Measurements from ENCODE around the gene PSMB7. TPM values are rescaled to one million over a fixed set of nuclear protein-coding genes. Genes with fewer than 3 reads are reported as not detected.

Gene PSMB7
- total and polyA plus RNA-seq, 4 donors = 86.1 to 194 (median 149) TPM

- Histone ChIP-seq H3K27me3 (ENCODE audit: control insufficient read depth in 3 of 3, insufficient read depth in 3 of 3, low read length in 2 of 3) (no peaks in the 10 kb centered on the region), H3K9me3 (ENCODE audit: control insufficient read depth in 4 of 4, insufficient read depth in 3 of 4, low read length in 3 of 4) (peaks cover 0 to 8% (median 0%) of the 10 kb centered on the region in 4 donors), H3K4me1 (ENCODE audit: control insufficient read depth in 5 of 5, insufficient read depth in 5 of 5, low read length in 5 of 5) (no peaks in the 10 kb centered on the region), H3K9ac (ENCODE audit: insufficient read depth in 1 of 2, low read length in 2 of 2) (no peak overlapping the region), H3K4me3 (no peak overlapping the region), H3K27ac (ENCODE audit: low read depth in 1 of 2, low read length in 1 of 2) (no peak overlapping the region), H3K36me3 (ENCODE audit: control insufficient read depth in 4 of 4, insufficient read depth in 4 of 4, low read length in 4 of 4) (no peaks in the 10 kb centered on the region)
- 80 to 86% methylated on average over 3 of the region's 3 CpGs for WGBS, 2 donors
- ATAC-seq (ENCODE audit: insufficient read depth, low FRiP score) (no peak), DNase-seq (no peak)
- TF ChIP-seq CTCF (IDR thresholded peaks at IDR 0.05; ENCODE audit: control extremely low read depth, extremely low read depth) = no peak
Measured at GRCh38 chr9:124442826-124443225, 27.6 kb upstream of the PSMB7 start.

GRCh38 chr9:124442379-124442778 is 27.1 kb upstream of the PSMB7 start:
- H3K27ac ChIP-seq (ENCODE audit: low read depth in 1 of 2, low read length in 1 of 2) = no peak overlapping the region

GRCh38 chr9:124441291-124441690 is 26.0 kb upstream of the PSMB7 start:
- no peaks in the 10 kb centered on the region for H3K4me1 ChIP-seq (ENCODE audit: control insufficient read depth in 5 of 5, insufficient read depth in 5 of 5, low read length in 5 of 5)
- no peak for ATAC-seq (ENCODE audit: insufficient read depth, low FRiP score)
- no peak for TF ChIP-seq CTCF (IDR thresholded peaks at IDR 0.05; ENCODE audit: control extremely low read depth, extremely low read depth)
- H3K9me3 ChIP-seq (ENCODE audit: control insufficient read depth in 4 of 4, insufficient read depth in 3 of 4, low read length in 3 of 4) = peaks cover 0 to 8% (median 0%) of the 10 kb centered on the region in 4 donors
- no peaks in the 10 kb centered on the region for H3K36me3 ChIP-seq (ENCODE audit: control insufficient read depth in 4 of 4, insufficient read depth in 4 of 4, low read length in 4 of 4)
- no peak overlapping the region for H3K9ac ChIP-seq (ENCODE audit: insufficient read depth in 1 of 2, low read length in 2 of 2)
- no peaks in the 10 kb centered on the region for H3K27me3 ChIP-seq (ENCODE audit: control insufficient read depth in 3 of 3, insufficient read depth in 3 of 3, low read length in 2 of 3)
- H3K27ac ChIP-seq (ENCODE audit: low read depth in 1 of 2, low read length in 1 of 2) = no peak overlapping the region
- DNase-seq = no peak
- H3K4me3 ChIP-seq = no peak overlapping the region
- 35 to 56% methylated on average over 16 of the region's 16 CpGs for WGBS, 2 donors

More at GRCh38 chr9:124442379-124442778, 27.1 kb upstream of the PSMB7 start:
- H3K9ac ChIP-seq (ENCODE audit: insufficient read depth in 1 of 2, low read length in 2 of 2) = no peak overlapping the region
- no peak for ATAC-seq (ENCODE audit: insufficient read depth, low FRiP score)
- no peak for DNase-seq
- no peak for TF ChIP-seq CTCF (IDR thresholded peaks at IDR 0.05; ENCODE audit: control extremely low read depth, extremely low read depth)
- H3K4me3 ChIP-seq = no peak overlapping the region
- H3K36me3 ChIP-seq (ENCODE audit: control insufficient read depth in 4 of 4, insufficient read depth in 4 of 4, low read length in 4 of 4) = no peaks in the 10 kb centered on the region
- H3K27me3 ChIP-seq (ENCODE audit: control insufficient read depth in 3 of 3, insufficient read depth in 3 of 3, low read length in 2 of 3) = no peaks in the 10 kb centered on the region
- H3K4me1 ChIP-seq (ENCODE audit: control insufficient read depth in 5 of 5, insufficient read depth in 5 of 5, low read length in 5 of 5) = no peaks in the 10 kb centered on the region
- peaks cover 0 to 8% (median 0%) of the 10 kb centered on the region in 4 donors for H3K9me3 ChIP-seq (ENCODE audit: control insufficient read depth in 4 of 4, insufficient read depth in 3 of 4, low read length in 3 of 4)

- Histone ChIP-seq H3K9me3 (ENCODE audit: control insufficient read depth in 4 of 4, insufficient read depth in 3 of 4, low read length in 3 of 4) (peaks cover 0 to 8% (median 0%) of the 10 kb centered on the region in 4 donors), H3K4me3 (no peak overlapping the region), H3K27ac (ENCODE audit: low read depth in 1 of 2, low read length in 1 of 2) (no peak overlapping the region), H3K9ac (ENCODE audit: insufficient read depth in 1 of 2, low read length in 2 of 2) (no peak overlapping the region), H3K27me3 (ENCODE audit: control insufficient read depth in 3 of 3, insufficient read depth in 3 of 3, low read length in 2 of 3) (no peaks in the 10 kb centered on the region), H3K4me1 (ENCODE audit: control insufficient read depth in 5 of 5, insufficient read depth in 5 of 5, low read length in 5 of 5) (no peaks in the 10 kb centered on the region), H3K36me3 (ENCODE audit: control insufficient read depth in 4 of 4, insufficient read depth in 4 of 4, low read length in 4 of 4) (no peaks in the 10 kb centered on the region)
- no peak for DNase-seq
- no peak for TF ChIP-seq CTCF (IDR thresholded peaks at IDR 0.05; ENCODE audit: control extremely low read depth, extremely low read depth)
- ATAC-seq (ENCODE audit: insufficient read depth, low FRiP score) = no peak
- WGBS, 2 donors = 75 to 84% methylated on average over 10 of the region's 10 CpGs
Measured at GRCh38 chr9:124440786-124441185, 25.5 kb upstream of the PSMB7 start.

All from lung (tissue), 12 donors.